ENCODE results near the gene PLEKHB1. TPM values are rescaled to one million over a fixed set of nuclear protein-coding genes. Genes with fewer than 3 reads are reported as not detected.

The PLEKHB1 gene
- total RNA-seq, 1 experiment from 2014 or later = 22.9 TPM

GRCh38 chr11:73614591-73614990 lies 31.8 kb upstream of the PLEKHB1 start:
- intact Hi-C loops (cut with micrococcal nuclease) = no loop called here
- no peaks in the 10 kb centered on the region for H4K20me1 ChIP-seq (ENCODE audit: insufficient read depth)
- no peak overlapping the region for H3K9ac ChIP-seq (ENCODE audit: low read length)
- no peak overlapping the region for H3K27ac ChIP-seq (ENCODE audit: low read depth, low read length)
- RAD21 ChIA-PET (ENCODE audit: low non-redundant PET in 1 of 2, low total read pairs in 2 of 2, uncharacterized antibody in 2 of 2, unreplicated experiment in 2 of 2) = no interaction called here
- H3K9me3 ChIP-seq (ENCODE audit: control insufficient read depth in 1 of 2, insufficient read depth in 1 of 2, low read depth in 1 of 2, low read length in 2 of 2) = no peaks in the 10 kb centered on the region
- no peak for ATAC-seq
- H2AFZ ChIP-seq (ENCODE audit: low read depth, low read length, poor library complexity, severe bottlenecking) = no peak overlapping the region
- no peaks in the 10 kb centered on the region for H3K4me1 ChIP-seq (ENCODE audit: control insufficient read depth in 1 of 2, insufficient read depth in 2 of 2, low read length in 2 of 2)
- H3K9me2 ChIP-seq (ENCODE audit: insufficient read depth) = no peaks in the 10 kb centered on the region
- no peaks in the 10 kb centered on the region for H3K27me3 ChIP-seq (ENCODE audit: insufficient read depth, low read length)
- H3K4me3 ChIP-seq (replicated peaks in 1 of 2; ENCODE audit: low read depth in 1 of 2, low read length in 2 of 2) = no peak overlapping the region
- H3K4me2 ChIP-seq (ENCODE audit: low read length) = no peak overlapping the region
- BruUV-seq (replicated peaks) = no TSS peak
- no peaks in the 10 kb centered on the region for H3K79me2 ChIP-seq (ENCODE audit: insufficient read depth, low read length)
- POLR2A ChIA-PET = no interaction called here
- DNase-seq (ENCODE audit: low read depth, low spot score) = no peak
- no peaks in the 10 kb centered on the region for H3K36me3 ChIP-seq (ENCODE audit: control insufficient read depth in 1 of 2, insufficient read depth in 2 of 2, low read length in 2 of 2)
- CTCF ChIA-PET = no interaction called here
- no peak for TF ChIP-seq RAD21 (IDR thresholded peaks at IDR 0.05; ENCODE audit: low read depth)
- no peak for TF ChIP-seq FOSL1 (IDR thresholded peaks at IDR 0.05; ENCODE audit: low read depth)
- TF ChIP-seq, protein P1, sequence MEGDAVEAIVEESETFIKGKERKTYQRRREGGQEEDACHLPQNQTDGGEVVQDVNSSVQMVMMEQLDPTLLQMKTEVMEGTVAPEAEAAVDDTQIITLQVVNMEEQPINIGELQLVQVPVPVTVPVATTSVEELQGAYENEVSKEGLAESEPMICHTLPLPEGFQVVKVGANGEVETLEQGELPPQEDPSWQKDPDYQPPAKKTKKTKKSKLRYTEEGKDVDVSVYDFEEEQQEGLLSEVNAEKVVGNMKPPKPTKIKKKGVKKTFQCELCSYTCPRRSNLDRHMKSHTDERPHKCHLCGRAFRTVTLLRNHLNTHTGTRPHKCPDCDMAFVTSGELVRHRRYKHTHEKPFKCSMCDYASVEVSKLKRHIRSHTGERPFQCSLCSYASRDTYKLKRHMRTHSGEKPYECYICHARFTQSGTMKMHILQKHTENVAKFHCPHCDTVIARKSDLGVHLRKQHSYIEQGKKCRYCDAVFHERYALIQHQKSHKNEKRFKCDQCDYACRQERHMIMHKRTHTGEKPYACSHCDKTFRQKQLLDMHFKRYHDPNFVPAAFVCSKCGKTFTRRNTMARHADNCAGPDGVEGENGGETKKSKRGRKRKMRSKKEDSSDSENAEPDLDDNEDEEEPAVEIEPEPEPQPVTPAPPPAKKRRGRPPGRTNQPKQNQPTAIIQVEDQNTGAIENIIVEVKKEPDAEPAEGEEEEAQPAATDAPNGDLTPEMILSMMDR (IDR thresholded peaks at IDR 0.05 in 2 of 3, conservative IDR thresholded peaks at IDR 0.05 in 1 of 3; ENCODE audit: borderline replicate concordance in 1 of 3, insufficient read depth in 1 of 3, low read depth in 2 of 3, low read length in 2 of 3) = no peak
- no peak for TF ChIP-seq ZBTB33 (IDR thresholded peaks at IDR 0.05; ENCODE audit: extremely low read depth, insufficient replicate concordance, low read length)
- no peak for TF ChIP-seq SRF (IDR thresholded peaks at IDR 0.05; ENCODE audit: low read depth)
- no peak for TF ChIP-seq REST (IDR thresholded peaks at IDR 0.05; ENCODE audit: low read depth)
- no peak for TF ChIP-seq SIN3A (IDR thresholded peaks at IDR 0.05; ENCODE audit: low read depth)
- TF ChIP-seq POLR2AphosphoS5 (IDR thresholded peaks at IDR 0.05; ENCODE audit: low read depth, low read length) = no peak
- TF ChIP-seq SP1 (IDR thresholded peaks at IDR 0.05; ENCODE audit: low read depth) = no peak
- no peak for TF ChIP-seq POLR2A (IDR thresholded peaks at IDR 0.05; ENCODE audit: borderline replicate concordance, extremely low read depth, insufficient read depth, insufficient read length)

All from HCT116 (cell line).